K562 (cell line): ENCODE results near the gene SLC28A1. TPM values are rescaled to one million over a fixed set of nuclear protein-coding genes. Genes with fewer than 3 reads are reported as not detected.

Experiments
- ARHGAP35 ChIP-seq: fragments of 450-650 bp; IDR thresholded peaks from 2 replicates; pipeline ENCODE4 v1.6.1; 2018; ENCODE audit not compliant: partially characterized antibody
- BACH1 ChIP-seq: fragments of 200-800 bp; sonication (Bioruptor generic); IDR thresholded peaks from 2 replicates; pipeline ENCODE4 v1.6.1; 2016; ENCODE audit warnings: missing genetic modification characterization, missing compliant biosample characterization
- CTBP1 ChIP-seq: fragments of 450-650 bp; IDR thresholded peaks from 2 replicates; pipeline ENCODE4 v1.6.1; 2016; ENCODE audit warnings: borderline replicate concordance
- DPF2 ChIP-seq: fragments of 450-650 bp; IDR thresholded peaks from 2 replicates; pipeline ENCODE4 v1.6.1; 2016
- ERF ChIP-seq: fragments of 450-650 bp; formaldehyde crosslinking; IDR thresholded peaks from 2 replicates; pipeline ENCODE4 v1.4.0; 2020; ENCODE audit warnings: mild to moderate bottlenecking, mixed read lengths
- GTF2E2 ChIP-seq: fragments of 200-800 bp; sonication (Bioruptor generic); IDR thresholded peaks from 2 replicates; pipeline ENCODE4 v1.6.1; 2016; ENCODE audit warnings: missing genetic modification characterization, missing compliant biosample characterization
- MAFG ChIP-seq: fragments of 450-650 bp; conservative IDR thresholded peaks from 2 replicates; pipeline ENCODE4 v1.6.1; 2016; ENCODE audit warnings: missing genetic modification characterization, missing compliant biosample characterization
- POLR2AphosphoS5 ChIP-seq: IDR thresholded peaks from 2 replicates; pipeline ENCODE4 v1.6.1; 2011; ENCODE audit warnings: mild to moderate bottlenecking, low read depth, low read length, moderate library complexity; ENCODE audit not compliant: control insufficient read depth, insufficient read depth
- PTRF ChIP-seq: fragments of 450-650 bp; IDR thresholded peaks from 2 replicates; pipeline ENCODE4 v1.6.1; 2016; ENCODE audit warnings: mild to moderate bottlenecking, missing genetic modification characterization, missing compliant biosample characterization
- SMARCA4 ChIP-seq: fragments of 450-650 bp; IDR thresholded peaks from 2 replicates; pipeline ENCODE4 v1.6.1; 2016
- SMARCA5 ChIP-seq: fragments of 450-650 bp; IDR thresholded peaks from 2 replicates; pipeline ENCODE4 v1.6.1; 2016
- TCF7 ChIP-seq: sonication (generic); IDR thresholded peaks from 2 replicates; pipeline ENCODE4 v1.6.1; 2016; ENCODE audit warnings: antibody characterized with exemption, borderline replicate concordance
- ZBED1 ChIP-seq: IDR thresholded peaks from 2 replicates; pipeline ENCODE4 v1.6.1; 2014
- ZNF347 ChIP-seq: fragments of 450-650 bp; formaldehyde crosslinking; IDR thresholded peaks from 2 replicates; pipeline ENCODE4 v1.4.0; 2020; ENCODE audit warnings: low read depth, mild to moderate bottlenecking, moderate library complexity
- ZNF76 ChIP-seq: fragments of 250-450 bp; sonication (Bioruptor Pico); IDR thresholded peaks from 2 replicates; pipeline ENCODE4 v1.4.0; 2020; ENCODE audit warnings: mild to moderate bottlenecking, moderate library complexity, borderline replicate concordance
- ZZZ3 ChIP-seq: fragments of 450-650 bp; IDR thresholded peaks from 2 replicates; pipeline ENCODE4 v1.6.1; 2016; ENCODE audit warnings: antibody characterized with exemption, mild to moderate bottlenecking, moderate library complexity
- polyA plus RNA-seq, 8 experiments: library from polyadenylated mRNA; depleted of rRNA in 4 of 8; stranded (reverse) in 5 of 8; unstranded in 3 of 8; fragments of >200 nt; fragmentation: Nextera tagmentation in 2 of 8; fragmentation: Illumina TruSeq in 1 of 8; extraction: Ambion mirVana in 2 of 8; extraction: Trizol in 1 of 8; gene quantifications; 2 replicates each; pipeline versions ENCODE4 v1.2.1 to v1.2.3, GENCODE V29; 2011 to 2014; ENCODE audit warnings: inconsistent platforms in 1 of 8, missing spikeins in 1 of 8
- total RNA-seq, 7 experiments: library from RNA; depleted of rRNA in 6 of 7; stranded (reverse); fragments of >200 nt in 6 of 7; fragmentation: Illumina TruSeq in 2 of 7; extraction: Trizol in 2 of 7; gene quantifications; 2 replicates each; pipeline versions ENCODE4 v1.2.1 to v1.2.3, GENCODE V29; 2011 to 2021; ENCODE audit warnings: low replicate concordance in 1 of 7
- TF ChIP-seq, protein P1 (sequence below): sonication (generic); formaldehyde crosslinking; IDR thresholded peaks from 2 replicates; pipeline ENCODE4 v1.5.0; 2020; ENCODE audit warnings: missing genetic modification reagents
- TF ChIP-seq, protein P2 (sequence below): fragments of 250-450 bp; sonication (Bioruptor Pico); IDR thresholded peaks from 2 replicates; pipeline ENCODE4 v1.5.0; 2021; ENCODE audit warnings: mild to moderate bottlenecking, borderline replicate concordance
- TF ChIP-seq, protein P3 (sequence below): IDR thresholded peaks from 2 replicates; pipeline ENCODE4 v1.6.1; 2012; ENCODE audit warnings: low read depth, low read length, improper control_type of control experiment, borderline replicate concordance
- TF ChIP-seq, protein P4 (sequence below): fragments of 250-450 bp; sonication (Bioruptor Pico); IDR thresholded peaks from 2 replicates; pipeline ENCODE4 v1.5.0; 2021
- TF ChIP-seq, protein P5 (sequence below): fragments of 450-650 bp; IDR thresholded peaks from 2 replicates; pipeline ENCODE4 v1.6.1; 2016; ENCODE audit warnings: antibody characterized with exemption

The SLC28A1 gene
- total and polyA plus RNA-seq, 9 of the 15 experiments (the other 6 are each of a cell fraction or from before 2014, with no cell fraction given) = 0.04 TPM; not detected in 8

DNA sequence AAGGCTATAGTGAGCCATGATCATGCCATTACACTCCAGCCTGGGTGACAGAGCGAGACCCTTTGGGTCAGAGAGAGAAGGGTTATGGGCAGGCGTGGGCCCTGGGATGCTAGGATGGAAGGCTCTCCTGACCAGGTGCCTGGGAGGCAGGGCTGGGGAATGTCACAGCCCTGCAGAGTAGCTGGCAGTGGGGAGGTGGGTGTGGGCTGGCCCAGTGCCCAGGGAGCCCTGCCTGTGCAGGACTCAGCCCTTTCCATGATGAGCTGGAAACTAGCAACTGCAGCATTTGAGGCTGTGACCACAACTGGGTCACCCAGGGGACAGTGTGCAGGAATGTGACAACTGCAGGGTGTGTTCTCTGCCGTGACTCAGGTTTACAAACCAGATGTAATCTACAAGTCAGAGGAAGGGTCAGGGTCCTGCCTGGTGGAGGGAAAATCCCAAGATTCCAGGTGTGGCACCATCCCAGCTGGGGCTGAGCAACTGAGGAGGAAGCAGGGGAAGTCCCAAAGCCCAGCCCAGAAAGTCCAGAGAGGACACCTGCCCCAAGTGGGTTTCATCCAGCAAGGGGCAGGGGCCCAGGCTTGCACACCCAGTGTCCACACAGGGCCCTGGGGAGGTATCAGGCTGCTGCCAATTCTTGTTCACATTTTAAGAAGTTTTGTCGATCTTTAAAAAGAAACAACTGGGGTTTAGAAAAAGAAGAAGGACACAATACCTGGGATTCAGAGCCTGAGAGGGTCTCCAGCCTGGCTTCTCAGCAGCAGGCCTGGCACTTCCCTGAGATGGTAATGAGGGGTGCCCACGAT, 45.5 kb downstream of the SLC28A1 start (continued):
- TF ChIP-seq ZZZ3 (no peak), POLR2AphosphoS5 (no peak), ERF (CRISPR knock-in tag) (no peak), DPF2 (peak; percentile 91), MAFG (tag) (0 out of 2 replicates have a peak, but pooled peaks have one; percentile 10), ZBED1 (no peak), ZNF76 (CRISPR knock-in tag) (no peak), SMARCA5 (no peak), CTBP1 (peak; percentile 81), SMARCA4 (peak; percentile 76), PTRF (tag) (no peak), BACH1 (tag) (no peak), ARHGAP35 (no peak), TCF7 (no peak), ZNF347 (CRISPR knock-in tag) (no peak), GTF2E2 (tag) (no peak)
- TF ChIP-seq, protein P1, sequence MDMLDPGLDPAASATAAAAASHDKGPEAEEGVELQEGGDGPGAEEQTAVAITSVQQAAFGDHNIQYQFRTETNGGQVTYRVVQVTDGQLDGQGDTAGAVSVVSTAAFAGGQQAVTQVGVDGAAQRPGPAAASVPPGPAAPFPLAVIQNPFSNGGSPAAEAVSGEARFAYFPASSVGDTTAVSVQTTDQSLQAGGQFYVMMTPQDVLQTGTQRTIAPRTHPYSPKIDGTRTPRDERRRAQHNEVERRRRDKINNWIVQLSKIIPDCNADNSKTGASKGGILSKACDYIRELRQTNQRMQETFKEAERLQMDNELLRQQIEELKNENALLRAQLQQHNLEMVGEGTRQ (CRISPR knock-in tag) = no peak
- TF ChIP-seq, protein P2, sequence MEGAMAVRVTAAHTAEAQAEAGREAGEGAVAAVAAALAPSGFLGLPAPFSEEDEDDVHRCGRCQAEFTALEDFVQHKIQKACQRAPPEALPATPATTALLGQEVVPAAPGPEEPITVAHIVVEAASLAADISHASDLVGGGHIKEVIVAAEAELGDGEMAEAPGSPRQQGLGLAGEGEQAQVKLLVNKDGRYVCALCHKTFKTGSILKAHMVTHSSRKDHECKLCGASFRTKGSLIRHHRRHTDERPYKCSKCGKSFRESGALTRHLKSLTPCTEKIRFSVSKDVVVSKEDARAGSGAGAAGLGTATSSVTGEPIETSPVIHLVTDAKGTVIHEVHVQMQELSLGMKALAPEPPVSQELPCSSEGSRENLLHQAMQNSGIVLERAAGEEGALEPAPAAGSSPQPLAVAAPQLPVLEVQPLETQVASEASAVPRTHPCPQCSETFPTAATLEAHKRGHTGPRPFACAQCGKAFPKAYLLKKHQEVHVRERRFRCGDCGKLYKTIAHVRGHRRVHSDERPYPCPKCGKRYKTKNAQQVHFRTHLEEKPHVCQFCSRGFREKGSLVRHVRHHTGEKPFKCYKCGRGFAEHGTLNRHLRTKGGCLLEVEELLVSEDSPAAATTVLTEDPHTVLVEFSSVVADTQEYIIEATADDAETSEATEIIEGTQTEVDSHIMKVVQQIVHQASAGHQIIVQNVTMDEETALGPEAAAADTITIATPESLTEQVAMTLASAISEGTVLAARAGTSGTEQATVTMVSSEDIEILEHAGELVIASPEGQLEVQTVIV = no peak
- TF ChIP-seq, protein P3, sequence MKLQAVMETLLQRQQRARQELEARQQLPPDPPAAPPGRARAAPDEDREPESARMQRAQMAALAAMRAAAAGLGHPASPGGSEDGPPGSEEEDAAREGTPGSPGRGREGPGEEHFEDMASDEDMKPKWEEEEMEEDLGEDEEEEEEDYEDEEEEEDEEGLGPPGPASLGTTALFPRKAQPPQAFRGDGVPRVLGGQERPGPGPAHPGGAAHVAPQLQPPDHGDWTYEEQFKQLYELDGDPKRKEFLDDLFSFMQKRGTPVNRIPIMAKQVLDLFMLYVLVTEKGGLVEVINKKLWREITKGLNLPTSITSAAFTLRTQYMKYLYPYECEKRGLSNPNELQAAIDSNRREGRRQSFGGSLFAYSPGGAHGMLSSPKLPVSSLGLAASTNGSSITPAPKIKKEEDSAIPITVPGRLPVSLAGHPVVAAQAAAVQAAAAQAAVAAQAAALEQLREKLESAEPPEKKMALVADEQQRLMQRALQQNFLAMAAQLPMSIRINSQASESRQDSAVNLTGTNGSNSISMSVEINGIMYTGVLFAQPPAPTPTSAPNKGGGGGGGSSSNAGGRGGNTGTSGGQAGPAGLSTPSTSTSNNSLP = no peak
- TF ChIP-seq, protein P4, sequence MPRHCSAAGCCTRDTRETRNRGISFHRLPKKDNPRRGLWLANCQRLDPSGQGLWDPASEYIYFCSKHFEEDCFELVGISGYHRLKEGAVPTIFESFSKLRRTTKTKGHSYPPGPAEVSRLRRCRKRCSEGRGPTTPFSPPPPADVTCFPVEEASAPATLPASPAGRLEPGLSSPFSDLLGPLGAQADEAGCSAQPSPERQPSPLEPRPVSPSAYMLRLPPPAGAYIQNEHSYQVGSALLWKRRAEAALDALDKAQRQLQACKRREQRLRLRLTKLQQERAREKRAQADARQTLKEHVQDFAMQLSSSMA (CRISPR knock-in tag) = no peak
- TF ChIP-seq, protein P5, sequence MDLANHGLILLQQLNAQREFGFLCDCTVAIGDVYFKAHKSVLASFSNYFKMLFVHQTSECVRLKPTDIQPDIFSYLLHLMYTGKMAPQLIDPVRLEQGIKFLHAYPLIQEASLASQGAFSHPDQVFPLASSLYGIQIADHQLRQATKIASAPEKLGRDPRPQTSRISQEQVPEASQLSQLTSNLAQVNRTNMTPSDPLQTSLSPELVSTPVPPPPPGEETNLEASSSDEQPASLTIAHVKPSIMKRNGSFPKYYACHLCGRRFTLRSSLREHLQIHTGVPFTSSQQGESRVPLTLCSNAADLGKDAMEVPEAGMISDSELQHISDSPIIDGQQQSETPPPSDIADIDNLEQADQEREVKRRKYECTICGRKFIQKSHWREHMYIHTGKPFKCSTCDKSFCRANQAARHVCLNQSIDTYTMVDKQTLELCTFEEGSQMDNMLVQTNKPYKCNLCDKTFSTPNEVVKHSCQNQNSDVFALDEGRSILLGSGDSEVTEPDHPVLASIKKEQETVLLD = peak; percentile 41; the same call in 1 of the 2 replicates
